ENCODE measurements around the gene NADSYN1. TPM values are rescaled to one million over a fixed set of nuclear protein-coding genes. Genes with fewer than 3 reads are reported as not detected.
"Not testable (repeated sequence)": the region's sequence is repeated elsewhere in the genome, so short reads cannot be mapped to it uniquely, and the experiment has no call there.

Gene NADSYN1
- polyA plus RNA-seq, 1 donor from 2014 or later, result 66.9 TPM

DNA sequence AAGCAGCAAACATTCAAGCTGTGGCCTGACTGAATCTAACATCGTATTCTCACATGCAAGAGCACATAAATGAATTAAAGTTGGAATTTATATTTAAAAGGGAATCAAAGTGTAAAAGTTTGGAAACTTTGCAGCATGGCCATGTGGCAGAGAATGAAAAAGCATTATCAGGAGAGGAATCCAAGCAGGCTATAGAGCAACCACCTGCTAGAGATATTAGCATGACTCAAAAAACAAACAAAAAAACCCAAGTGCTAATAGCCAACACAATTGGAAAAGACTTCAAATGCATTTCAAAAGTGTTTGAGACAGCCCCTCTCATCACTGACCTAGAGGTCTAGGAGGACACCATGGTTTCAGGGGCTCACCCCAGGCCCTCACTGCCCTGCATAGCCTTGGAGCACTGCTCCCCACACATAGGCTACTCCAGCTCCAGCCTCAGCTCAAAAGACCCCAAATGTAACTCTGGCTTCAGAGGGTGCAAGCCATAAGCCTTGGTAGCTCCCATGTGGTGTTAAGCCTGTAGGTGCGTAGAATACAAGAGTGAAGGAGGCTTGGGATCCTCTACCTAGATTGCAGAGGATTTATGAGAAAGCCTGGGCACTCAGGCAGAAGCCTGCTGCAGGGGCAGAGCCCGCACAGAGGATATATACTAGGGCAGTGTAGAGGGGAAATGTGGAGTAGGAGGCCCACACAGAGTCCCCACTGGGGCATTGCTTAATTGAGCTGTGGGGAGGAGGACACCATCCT lies 72.4 kb downstream of the NADSYN1 start:
- Histone ChIP-seq H3K9me3 (ENCODE audit: low read length) (no peaks in the 10 kb centered on the region), H3K9me2 (ENCODE audit: insufficient read depth, low read length) (no peaks in the 10 kb centered on the region), H3K4me2 (ENCODE audit: low read length) (no peak overlapping the region), H3K27me3 (ENCODE audit: insufficient read depth, low read depth, low read length) (no peaks in the 10 kb centered on the region), H3K79me2 (replicated peaks; ENCODE audit: insufficient read depth, low read length) (no peaks in the 10 kb centered on the region), H4K20me1 (ENCODE audit: insufficient read depth) (no peaks in the 10 kb centered on the region), H3K27ac (ENCODE audit: low read length) (no peak overlapping the region), H3K4me3 (ENCODE audit: low read length) (no peak overlapping the region), H3K36me3 (ENCODE audit: insufficient read depth, low read length) (no peaks in the 10 kb centered on the region), H2AFZ (ENCODE audit: low read depth, low read length) (no peak overlapping the region), H3K9ac (ENCODE audit: low read length) (no peak overlapping the region), H3F3A (ENCODE audit: insufficient read depth, low read length, poor library complexity, severe bottlenecking) (no peaks in the 10 kb centered on the region)
- TF ChIP-seq POLR2AphosphoS5 (IDR thresholded peaks at IDR 0.05) (no peak), EP300 (conservative IDR thresholded peaks at IDR 0.05; ENCODE audit: poor library complexity, severe bottlenecking) (no peak), TAF1 (IDR thresholded peaks at IDR 0.05; ENCODE audit: low read depth) (no peak), RAD21 (conservative IDR thresholded peaks at IDR 0.05) (no peak), MXI1 (conservative IDR thresholded peaks at IDR 0.05; ENCODE audit: poor library complexity, severe bottlenecking) (no peak), EZH2 (IDR thresholded peaks at IDR 0.05; ENCODE audit: borderline replicate concordance, insufficient read depth, low read length, poor library complexity, severe bottlenecking) (no peak), SMC3 (conservative IDR thresholded peaks at IDR 0.05; ENCODE audit: poor library complexity) (no peak)
- TF ChIP-seq, protein P1, sequence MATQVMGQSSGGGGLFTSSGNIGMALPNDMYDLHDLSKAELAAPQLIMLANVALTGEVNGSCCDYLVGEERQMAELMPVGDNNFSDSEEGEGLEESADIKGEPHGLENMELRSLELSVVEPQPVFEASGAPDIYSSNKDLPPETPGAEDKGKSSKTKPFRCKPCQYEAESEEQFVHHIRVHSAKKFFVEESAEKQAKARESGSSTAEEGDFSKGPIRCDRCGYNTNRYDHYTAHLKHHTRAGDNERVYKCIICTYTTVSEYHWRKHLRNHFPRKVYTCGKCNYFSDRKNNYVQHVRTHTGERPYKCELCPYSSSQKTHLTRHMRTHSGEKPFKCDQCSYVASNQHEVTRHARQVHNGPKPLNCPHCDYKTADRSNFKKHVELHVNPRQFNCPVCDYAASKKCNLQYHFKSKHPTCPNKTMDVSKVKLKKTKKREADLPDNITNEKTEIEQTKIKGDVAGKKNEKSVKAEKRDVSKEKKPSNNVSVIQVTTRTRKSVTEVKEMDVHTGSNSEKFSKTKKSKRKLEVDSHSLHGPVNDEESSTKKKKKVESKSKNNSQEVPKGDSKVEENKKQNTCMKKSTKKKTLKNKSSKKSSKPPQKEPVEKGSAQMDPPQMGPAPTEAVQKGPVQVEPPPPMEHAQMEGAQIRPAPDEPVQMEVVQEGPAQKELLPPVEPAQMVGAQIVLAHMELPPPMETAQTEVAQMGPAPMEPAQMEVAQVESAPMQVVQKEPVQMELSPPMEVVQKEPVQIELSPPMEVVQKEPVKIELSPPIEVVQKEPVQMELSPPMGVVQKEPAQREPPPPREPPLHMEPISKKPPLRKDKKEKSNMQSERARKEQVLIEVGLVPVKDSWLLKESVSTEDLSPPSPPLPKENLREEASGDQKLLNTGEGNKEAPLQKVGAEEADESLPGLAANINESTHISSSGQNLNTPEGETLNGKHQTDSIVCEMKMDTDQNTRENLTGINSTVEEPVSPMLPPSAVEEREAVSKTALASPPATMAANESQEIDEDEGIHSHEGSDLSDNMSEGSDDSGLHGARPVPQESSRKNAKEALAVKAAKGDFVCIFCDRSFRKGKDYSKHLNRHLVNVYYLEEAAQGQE (IDR thresholded peaks at IDR 0.05; ENCODE audit: borderline replicate concordance), result no peak
- TF ChIP-seq, protein P2, sequence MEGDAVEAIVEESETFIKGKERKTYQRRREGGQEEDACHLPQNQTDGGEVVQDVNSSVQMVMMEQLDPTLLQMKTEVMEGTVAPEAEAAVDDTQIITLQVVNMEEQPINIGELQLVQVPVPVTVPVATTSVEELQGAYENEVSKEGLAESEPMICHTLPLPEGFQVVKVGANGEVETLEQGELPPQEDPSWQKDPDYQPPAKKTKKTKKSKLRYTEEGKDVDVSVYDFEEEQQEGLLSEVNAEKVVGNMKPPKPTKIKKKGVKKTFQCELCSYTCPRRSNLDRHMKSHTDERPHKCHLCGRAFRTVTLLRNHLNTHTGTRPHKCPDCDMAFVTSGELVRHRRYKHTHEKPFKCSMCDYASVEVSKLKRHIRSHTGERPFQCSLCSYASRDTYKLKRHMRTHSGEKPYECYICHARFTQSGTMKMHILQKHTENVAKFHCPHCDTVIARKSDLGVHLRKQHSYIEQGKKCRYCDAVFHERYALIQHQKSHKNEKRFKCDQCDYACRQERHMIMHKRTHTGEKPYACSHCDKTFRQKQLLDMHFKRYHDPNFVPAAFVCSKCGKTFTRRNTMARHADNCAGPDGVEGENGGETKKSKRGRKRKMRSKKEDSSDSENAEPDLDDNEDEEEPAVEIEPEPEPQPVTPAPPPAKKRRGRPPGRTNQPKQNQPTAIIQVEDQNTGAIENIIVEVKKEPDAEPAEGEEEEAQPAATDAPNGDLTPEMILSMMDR (IDR thresholded peaks at IDR 0.05; ENCODE audit: poor library complexity, severe bottlenecking), result no peak

DNA sequence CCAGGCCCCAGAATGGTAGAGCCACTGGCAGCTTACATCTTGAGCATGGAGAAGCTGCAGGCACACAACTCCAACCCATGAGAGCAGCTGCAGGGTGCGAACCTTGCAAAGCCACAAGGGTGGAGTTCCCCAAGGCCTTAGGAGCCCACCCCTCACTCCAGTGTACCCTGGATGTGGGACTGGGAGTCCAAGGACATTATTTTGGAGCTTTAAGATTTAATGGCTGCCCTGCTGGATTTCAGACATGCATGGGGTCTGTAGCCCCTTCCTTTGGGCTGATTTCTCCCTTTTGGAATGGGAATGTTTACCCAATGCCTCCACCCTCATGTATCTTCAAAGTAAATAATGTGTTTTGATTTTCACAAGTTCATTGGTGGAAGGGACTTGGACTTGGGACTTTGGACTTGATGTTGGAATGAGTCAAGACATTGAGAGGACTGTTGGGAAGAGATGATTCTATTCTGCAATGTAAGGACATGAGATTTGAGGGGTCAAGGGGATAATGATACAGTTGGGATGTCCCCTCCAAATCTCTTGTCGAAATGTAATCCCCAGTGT lies 73.0 kb downstream of the NADSYN1 start:
- TF ChIP-seq EP300 (conservative IDR thresholded peaks at IDR 0.05; ENCODE audit: poor library complexity, severe bottlenecking), result no peak
- no peaks in the 10 kb centered on the region for H3K36me3 ChIP-seq (ENCODE audit: insufficient read depth, low read length)
- H2AFZ ChIP-seq (ENCODE audit: low read depth, low read length), result no peak overlapping the region
- no peaks in the 10 kb centered on the region for H3F3A ChIP-seq (ENCODE audit: insufficient read depth, low read length, poor library complexity, severe bottlenecking)
- H3K4me2 ChIP-seq (ENCODE audit: low read length), result no peak overlapping the region
- no peak overlapping the region for H3K27ac ChIP-seq (ENCODE audit: low read length)
- H3K9me3 ChIP-seq (ENCODE audit: low read length), result no peaks in the 10 kb centered on the region
- no peaks in the 10 kb centered on the region for H3K27me3 ChIP-seq (ENCODE audit: insufficient read depth, low read depth, low read length)
- no peaks in the 10 kb centered on the region for H3K79me2 ChIP-seq (replicated peaks; ENCODE audit: insufficient read depth, low read length)
- no peak overlapping the region for H3K9ac ChIP-seq (ENCODE audit: low read length)
- no peaks in the 10 kb centered on the region for H4K20me1 ChIP-seq (ENCODE audit: insufficient read depth)
- no peak overlapping the region for H3K4me3 ChIP-seq (ENCODE audit: low read length)
- H3K9me2 ChIP-seq (ENCODE audit: insufficient read depth, low read length), result no peaks in the 10 kb centered on the region

DNA sequence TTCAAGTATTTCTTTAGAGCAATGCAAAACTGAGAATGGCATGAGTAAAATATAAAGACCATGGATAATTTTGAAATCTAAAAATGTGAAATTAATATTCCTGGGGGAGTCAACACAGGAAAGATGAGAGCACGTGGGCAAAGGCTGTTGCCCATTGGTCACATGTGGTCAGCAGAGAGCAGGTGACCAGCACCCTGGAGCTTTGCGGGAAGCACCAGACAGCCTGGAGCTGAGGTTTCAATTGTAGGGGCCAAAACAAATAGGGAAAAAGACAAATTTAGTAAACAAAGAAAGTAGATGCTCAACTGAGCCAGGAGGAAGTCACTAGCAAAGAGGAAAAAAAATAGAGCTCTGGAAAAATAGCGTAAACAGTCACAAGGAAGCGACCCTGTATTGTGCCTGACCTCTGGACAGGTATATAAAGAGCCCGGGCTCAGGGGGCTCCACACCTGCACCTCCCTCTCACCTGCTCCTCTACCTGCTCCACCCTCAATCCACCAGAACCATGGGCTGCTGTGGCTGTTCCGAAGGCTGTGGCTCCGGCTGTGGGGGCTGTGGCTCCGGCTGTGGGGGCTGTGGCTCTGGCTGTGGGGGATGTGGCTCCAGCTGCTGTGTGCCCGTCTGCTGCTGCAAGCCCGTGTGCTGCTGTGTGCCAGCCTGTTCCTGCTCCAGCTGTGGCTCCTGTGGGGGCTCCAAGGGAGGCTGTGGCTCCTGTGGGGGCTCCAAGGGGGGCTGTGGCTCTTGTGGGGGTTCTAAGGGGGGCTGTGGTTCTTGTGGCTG lies 74.0 kb downstream of the NADSYN1 start, which contains the start of gene KRTAP5-7:
Gene KRTAP5-7, plus strand, starts transcription at position 472 of the 780 bp plus-strand sequence. Its CDS starts 34 bp downstream, at position 506.
- H3K79me2 ChIP-seq (replicated peaks; ENCODE audit: insufficient read depth, low read length); H3F3A ChIP-seq (ENCODE audit: insufficient read depth, low read length, poor library complexity, severe bottlenecking); H2AFZ ChIP-seq (ENCODE audit: low read depth, low read length); H3K36me3 ChIP-seq (ENCODE audit: insufficient read depth, low read length); H3K4me3 ChIP-seq (ENCODE audit: low read length); H3K4me2 ChIP-seq (ENCODE audit: low read length); H4K20me1 ChIP-seq (ENCODE audit: insufficient read depth); H3K9ac ChIP-seq (ENCODE audit: low read length); H3K27me3 ChIP-seq (ENCODE audit: insufficient read depth, low read depth, low read length); H3K27ac ChIP-seq (ENCODE audit: low read length); H3K9me2 ChIP-seq (ENCODE audit: insufficient read depth, low read length); H3K9me3 ChIP-seq (ENCODE audit: low read length): not testable (repeated sequence)
